ENCODE measurements around the gene UBAP2L.

GRCh38 chr1:154260127-154260526, 39.4 kb downstream of the UBAP2L start:
- TF ChIP-seq TAF1 (IDR thresholded peaks at IDR 0.05; ENCODE audit: borderline replicate concordance, insufficient read depth, low read length) (no peak), POLR2AphosphoS5 (IDR thresholded peaks at IDR 0.05; ENCODE audit: low read depth, low read length) (no peak), SIN3A (IDR thresholded peaks at IDR 0.05; ENCODE audit: borderline replicate concordance, insufficient read depth, low read length) (no peak)
- TF ChIP-seq, protein P1, sequence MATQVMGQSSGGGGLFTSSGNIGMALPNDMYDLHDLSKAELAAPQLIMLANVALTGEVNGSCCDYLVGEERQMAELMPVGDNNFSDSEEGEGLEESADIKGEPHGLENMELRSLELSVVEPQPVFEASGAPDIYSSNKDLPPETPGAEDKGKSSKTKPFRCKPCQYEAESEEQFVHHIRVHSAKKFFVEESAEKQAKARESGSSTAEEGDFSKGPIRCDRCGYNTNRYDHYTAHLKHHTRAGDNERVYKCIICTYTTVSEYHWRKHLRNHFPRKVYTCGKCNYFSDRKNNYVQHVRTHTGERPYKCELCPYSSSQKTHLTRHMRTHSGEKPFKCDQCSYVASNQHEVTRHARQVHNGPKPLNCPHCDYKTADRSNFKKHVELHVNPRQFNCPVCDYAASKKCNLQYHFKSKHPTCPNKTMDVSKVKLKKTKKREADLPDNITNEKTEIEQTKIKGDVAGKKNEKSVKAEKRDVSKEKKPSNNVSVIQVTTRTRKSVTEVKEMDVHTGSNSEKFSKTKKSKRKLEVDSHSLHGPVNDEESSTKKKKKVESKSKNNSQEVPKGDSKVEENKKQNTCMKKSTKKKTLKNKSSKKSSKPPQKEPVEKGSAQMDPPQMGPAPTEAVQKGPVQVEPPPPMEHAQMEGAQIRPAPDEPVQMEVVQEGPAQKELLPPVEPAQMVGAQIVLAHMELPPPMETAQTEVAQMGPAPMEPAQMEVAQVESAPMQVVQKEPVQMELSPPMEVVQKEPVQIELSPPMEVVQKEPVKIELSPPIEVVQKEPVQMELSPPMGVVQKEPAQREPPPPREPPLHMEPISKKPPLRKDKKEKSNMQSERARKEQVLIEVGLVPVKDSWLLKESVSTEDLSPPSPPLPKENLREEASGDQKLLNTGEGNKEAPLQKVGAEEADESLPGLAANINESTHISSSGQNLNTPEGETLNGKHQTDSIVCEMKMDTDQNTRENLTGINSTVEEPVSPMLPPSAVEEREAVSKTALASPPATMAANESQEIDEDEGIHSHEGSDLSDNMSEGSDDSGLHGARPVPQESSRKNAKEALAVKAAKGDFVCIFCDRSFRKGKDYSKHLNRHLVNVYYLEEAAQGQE (IDR thresholded peaks at IDR 0.05; ENCODE audit: insufficient read depth in 1 of 2, low read depth in 2 of 2, low read length in 2 of 2), result no peak

All from PFSK-1 (cell line).